Measurements from ENCODE around the gene MAT2B. TPM values are rescaled to one million over a fixed set of nuclear protein-coding genes. Genes with fewer than 3 reads are reported as not detected.

Gene MAT2B
- total RNA-seq, 2 experiments from 2014 or later: 85.6 to 86.5 TPM

DNA sequence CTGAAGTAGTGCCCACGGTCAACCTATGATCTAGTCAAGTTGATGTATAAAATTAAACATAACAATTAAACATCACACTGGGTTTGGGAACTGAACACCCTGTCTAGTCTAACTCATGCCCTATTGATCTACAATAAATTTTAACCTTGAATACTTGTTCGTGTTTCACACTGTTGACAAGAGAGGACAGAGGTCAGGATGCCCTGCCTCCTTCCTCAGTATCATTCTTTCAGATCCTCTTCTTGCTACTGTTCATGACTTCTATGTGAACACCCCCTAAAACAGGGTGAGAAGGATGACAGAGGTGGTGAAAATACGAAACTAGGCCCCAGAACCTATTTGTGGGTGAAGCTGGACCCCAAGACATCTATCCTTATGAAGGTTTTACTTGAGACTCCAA, 8.1 kb upstream of the MAT2B start:
- CTCF ChIA-PET: no interaction called here
- POLR2A ChIA-PET: no interaction called here

- ChIA-PET POLR2A (no interaction called here), CTCF (interaction anchor here (1.0 kb wide), 1 partner anchor 10 kb away, joined by 6 read pairs; no protein-coding TSS in a partner anchor)
Observed at GRCh38 chr5:163498886-163499285, 6.5 kb upstream of the MAT2B start.

DNA sequence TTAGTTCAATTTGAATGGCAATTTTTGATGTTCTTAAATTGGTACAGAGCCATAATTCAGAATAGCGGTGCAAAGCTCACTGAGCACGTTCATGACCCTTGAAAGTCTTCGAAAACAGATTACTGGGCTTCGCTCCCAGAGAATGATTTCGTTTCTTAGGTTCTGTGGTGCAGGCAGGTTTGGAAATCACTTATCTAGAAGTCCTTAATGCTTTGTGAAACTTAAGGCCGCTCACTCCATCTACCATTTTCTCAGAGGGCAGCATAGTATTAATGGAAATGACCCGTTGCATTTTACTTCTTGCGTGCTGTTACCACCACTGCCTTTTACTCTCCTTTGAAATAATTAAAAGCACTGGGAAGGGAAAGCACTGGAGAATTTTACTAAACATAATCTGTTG, 2.9 kb upstream of the MAT2B start:
- ChIA-PET POLR2A (interaction anchor here (4.6 kb wide), 1 partner anchor 43 kb away, joined by 91 read pairs; the partner anchor contains the start of genes HMMR and NUDCD2), CTCF (no interaction called here)

GRCh38 chr5:163503106-163504078, 2.0 kb upstream of the MAT2B start:
- ChIA-PET CTCF (no interaction called here), POLR2A (interaction anchor here (4.6 kb wide), 1 partner anchor 44 kb away, joined by 91 read pairs; the partner anchor contains the start of genes HMMR and NUDCD2)

- ChIA-PET CTCF (interaction anchor here (1.0 to 1.8 kb wide), 3 partner anchors 12 to 66 kb away, joined by 3 to 14 read pairs (median 3); partner anchors contain the start of gene HMMR), POLR2A (interaction anchor here (1.6 to 4.6 kb wide), 2 partner anchors 45 to 67 kb away, joined by 7 to 91 read pairs; partner anchors contain the start of genes CCNG1, HMMR and NUDCD2)
Observed at GRCh38 chr5:163504079-163504931, 1.1 kb upstream of the MAT2B start.

- POLR2A ChIA-PET: interaction anchor here (0.5 to 4.6 kb wide), 3 partner anchors 19 to 67 kb away, joined by 3 to 91 read pairs (median 7); partner anchors contain the start of genes CCNG1, HMMR and NUDCD2
- CTCF ChIA-PET: interaction anchor here (0.8 to 1.8 kb wide), 4 partner anchors 11 to 67 kb away, joined by 3 to 14 read pairs (median 4); partner anchors contain the start of gene HMMR
Observed at GRCh38 chr5:163505049-163505367, 411 bp upstream of the MAT2B start.

DNA sequence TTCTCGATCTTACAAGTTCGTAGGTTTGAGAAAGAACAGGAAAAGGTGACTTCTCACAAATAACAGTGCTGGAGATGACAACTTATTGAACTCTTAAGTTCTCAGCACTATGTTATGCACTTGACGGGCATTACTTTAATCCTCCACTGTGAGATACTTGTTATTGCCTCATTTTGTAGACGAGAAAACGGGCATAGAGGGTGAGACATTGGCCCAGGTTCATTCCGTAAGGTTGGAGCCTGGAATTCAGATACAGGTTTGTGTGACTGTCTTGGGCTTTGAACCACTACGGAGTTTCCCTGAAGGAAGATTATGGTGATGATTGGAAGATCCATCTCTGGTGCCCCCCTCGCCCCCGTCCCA, 657 bp downstream of the MAT2B start:
- ChIA-PET CTCF (interaction anchor here (0.9 to 1.8 kb wide), 2 partner anchors 45 to 68 kb away, joined by 4 to 14 read pairs; partner anchors contain the start of gene HMMR), POLR2A (interaction anchor here (1.6 to 4.6 kb wide), 2 partner anchors 46 to 68 kb away, joined by 7 to 91 read pairs; partner anchors contain the start of genes CCNG1, HMMR and NUDCD2)

DNA sequence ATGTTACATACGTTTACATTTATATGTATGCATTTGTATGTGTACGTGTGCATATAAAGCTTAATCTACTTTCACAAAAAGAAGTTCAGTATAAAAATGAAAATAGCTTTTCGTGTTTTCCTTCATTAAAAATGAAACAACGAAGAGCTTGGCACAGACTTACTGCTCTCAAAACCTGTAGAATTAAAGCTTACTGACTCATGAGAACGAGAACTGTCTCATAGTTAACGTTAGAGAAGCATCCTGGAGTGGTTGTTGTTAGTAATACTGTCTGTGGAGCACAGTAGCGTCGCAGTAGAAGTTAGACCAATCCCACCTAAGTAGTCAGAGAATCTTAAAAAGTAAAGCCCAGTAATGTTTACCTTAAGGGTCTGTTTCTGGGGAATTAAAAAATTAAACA, 1.3 kb downstream of the MAT2B start:
- POLR2A ChIA-PET: interaction anchor here (0.8 to 4.6 kb wide), 2 partner anchors 47 to 69 kb away, joined by 3 to 91 read pairs; partner anchors contain the start of genes HMMR and NUDCD2
- CTCF ChIA-PET: interaction anchor here (0.9 to 4.2 kb wide), 2 partner anchors 46 to 69 kb away, joined by 4 to 18 read pairs; partner anchors contain the start of genes HMMR and NUDCD2

GRCh38 chr5:163508753-163509152, 3.3 kb downstream of the MAT2B start:
- ChIA-PET CTCF (interaction anchor here (4.2 kb wide), 1 partner anchor 48 kb away, joined by 18 read pairs; the partner anchor contains the start of genes HMMR and NUDCD2), POLR2A (interaction anchor here (0.7 to 2.8 kb wide), 2 partner anchors 48 to 304 kb away, joined by 3 to 18 read pairs; partner anchors contain the start of genes HMMR and NUDCD2)

- CTCF ChIA-PET: interaction anchor here (4.2 kb wide), 1 partner anchor 49 kb away, joined by 18 read pairs; the partner anchor contains the start of genes HMMR and NUDCD2
- POLR2A ChIA-PET: interaction anchor here (0.7 to 2.8 kb wide), 2 partner anchors 49 to 305 kb away, joined by 3 to 18 read pairs; partner anchors contain the start of genes HMMR and NUDCD2
Observed at GRCh38 chr5:163509291-163509951, 4.0 kb downstream of the MAT2B start.

GRCh38 chr5:163512526-163512925, 7.1 kb downstream of the MAT2B start:
- ChIA-PET POLR2A (no interaction called here), CTCF (no interaction called here)

- POLR2A ChIA-PET: no interaction called here
- CTCF ChIA-PET: no interaction called here
Observed at GRCh38 chr5:163525096-163525495, 19.7 kb downstream of the MAT2B start.

- POLR2A ChIA-PET: no interaction called here
- CTCF ChIA-PET: no interaction called here
Observed at GRCh38 chr5:163529698-163530097, 24.3 kb downstream of the MAT2B start.

DNA sequence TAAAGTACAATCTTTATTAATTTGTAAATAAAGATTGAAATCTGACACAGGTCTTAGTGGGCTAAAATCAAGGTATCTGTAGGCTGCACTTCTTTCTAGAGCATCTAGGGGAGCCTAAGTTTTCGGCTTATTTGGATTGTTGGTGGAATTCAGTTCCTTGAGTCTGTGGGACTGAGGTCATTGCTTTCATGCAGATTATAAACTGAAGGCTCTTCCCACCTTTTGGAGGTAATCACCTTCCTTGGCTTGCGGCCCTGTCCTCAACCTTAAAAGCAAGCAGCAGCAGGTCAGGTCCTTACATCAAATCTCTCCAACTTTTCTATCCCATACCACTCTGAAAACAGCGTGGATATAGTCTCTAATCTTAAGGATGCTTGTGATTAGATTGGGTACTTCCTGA, 25.9 kb downstream of the MAT2B start:
- CTCF ChIA-PET: no interaction called here
- POLR2A ChIA-PET: no interaction called here

DNA sequence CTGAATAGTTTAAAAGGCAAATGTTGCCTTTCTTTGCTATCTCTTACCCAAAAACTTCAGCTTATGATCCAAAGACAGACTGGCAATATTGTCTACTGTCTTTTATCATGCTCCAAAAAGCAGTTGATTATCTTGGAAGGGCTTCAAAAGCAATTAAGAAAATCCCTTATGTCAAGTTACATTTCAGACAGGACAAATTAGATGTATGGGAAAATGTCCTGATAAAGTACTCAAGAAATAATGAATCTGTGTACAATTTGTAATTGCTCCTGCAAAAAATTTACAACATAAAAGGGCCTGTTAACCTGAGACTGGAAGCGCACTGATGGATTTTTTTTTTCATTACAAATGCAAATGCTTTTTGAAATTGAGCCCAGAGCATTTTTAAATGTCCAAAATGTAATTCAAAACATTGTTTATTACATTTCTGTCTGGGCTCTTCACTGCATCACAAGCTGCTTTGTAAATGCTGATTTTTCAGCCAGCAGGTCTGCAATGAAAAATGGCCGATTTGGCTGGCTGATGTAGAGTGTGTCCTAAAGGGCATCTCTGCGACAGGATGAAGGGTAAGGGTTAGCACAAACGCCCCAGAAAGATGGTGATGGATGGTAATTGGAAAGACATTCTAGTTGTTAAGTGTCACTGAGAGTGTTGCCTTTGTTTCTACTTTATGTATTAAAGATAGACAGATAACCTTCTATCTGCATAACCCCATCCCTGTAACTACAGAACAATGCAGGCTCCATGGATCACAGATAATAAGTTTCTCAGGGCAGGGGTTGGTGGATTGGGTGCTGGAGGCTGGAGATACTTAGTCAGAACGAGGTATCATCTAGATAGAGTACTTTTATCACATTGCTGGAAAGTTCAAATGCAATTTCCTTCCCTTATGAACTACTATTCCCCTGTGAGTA, 27.0 kb downstream of the MAT2B start:
- CTCF ChIA-PET: no interaction called here

GRCh38 chr5:163533223-163533622, 27.8 kb downstream of the MAT2B start:
- ChIA-PET POLR2A (no interaction called here), CTCF (no interaction called here)

More for the DNA sequence above, 27.0 kb downstream of the MAT2B start:
- POLR2A ChIA-PET: no interaction called here

DNA sequence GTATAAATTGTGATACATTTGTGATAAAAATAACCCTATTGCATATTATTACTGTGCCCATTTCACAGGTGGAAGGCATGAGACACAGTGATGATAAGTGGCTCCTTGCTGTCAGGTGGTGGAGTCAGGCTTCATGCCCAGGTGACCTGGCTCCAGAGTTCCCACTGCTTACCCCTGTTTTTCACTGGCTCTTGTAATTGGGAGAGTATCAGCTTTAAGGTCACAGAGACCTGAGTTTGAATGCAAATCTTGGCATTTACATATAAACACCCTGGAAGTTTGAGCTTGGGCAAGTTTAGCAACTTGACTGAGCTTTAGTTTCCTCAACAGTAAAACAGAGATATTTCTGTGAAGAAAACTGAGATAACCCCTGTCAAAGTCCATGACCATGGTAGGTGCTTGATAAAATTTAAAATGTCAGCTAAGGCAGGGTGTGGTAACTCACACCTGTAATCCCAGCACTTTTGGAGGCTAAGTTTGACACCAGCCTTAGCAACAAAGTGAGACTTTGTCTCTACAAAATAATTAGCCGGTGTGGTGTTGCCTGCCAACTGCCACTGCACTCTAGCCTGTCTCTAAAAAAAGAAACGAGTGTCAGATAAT, 29.2 kb downstream of the MAT2B start:
- ChIA-PET CTCF (no interaction called here), POLR2A (no interaction called here)
